Fibroblast of lung (primary cell): ENCODE measurements around the gene NOL12.

Experiments
- EZH2 ChIP-seq: IDR thresholded peaks from 2 replicates; pipeline ENCODE4 v1.5.1; 2012; ENCODE audit warnings: low read length, control low read depth, mild to moderate bottlenecking; ENCODE audit errors: missing control alignments
- TF ChIP-seq, protein P1 (sequence below), 2 donors: IDR thresholded peaks in 1 of 2; conservative IDR thresholded peaks in 1 of 2; 1 replicate in 1 of 2; 2 replicates in 1 of 2; pipeline ENCODE4 v1.5.1; 2011 to 2012; ENCODE audit warnings: low read length in 2 of 2, control low read depth in 1 of 2, inconsistent platforms in 1 of 2, low read depth in 1 of 2, mild to moderate bottlenecking in 1 of 2

GRCh38 chr22:37740455-37741311, 54.5 kb downstream of the NOL12 start:
- TF ChIP-seq, protein P1, sequence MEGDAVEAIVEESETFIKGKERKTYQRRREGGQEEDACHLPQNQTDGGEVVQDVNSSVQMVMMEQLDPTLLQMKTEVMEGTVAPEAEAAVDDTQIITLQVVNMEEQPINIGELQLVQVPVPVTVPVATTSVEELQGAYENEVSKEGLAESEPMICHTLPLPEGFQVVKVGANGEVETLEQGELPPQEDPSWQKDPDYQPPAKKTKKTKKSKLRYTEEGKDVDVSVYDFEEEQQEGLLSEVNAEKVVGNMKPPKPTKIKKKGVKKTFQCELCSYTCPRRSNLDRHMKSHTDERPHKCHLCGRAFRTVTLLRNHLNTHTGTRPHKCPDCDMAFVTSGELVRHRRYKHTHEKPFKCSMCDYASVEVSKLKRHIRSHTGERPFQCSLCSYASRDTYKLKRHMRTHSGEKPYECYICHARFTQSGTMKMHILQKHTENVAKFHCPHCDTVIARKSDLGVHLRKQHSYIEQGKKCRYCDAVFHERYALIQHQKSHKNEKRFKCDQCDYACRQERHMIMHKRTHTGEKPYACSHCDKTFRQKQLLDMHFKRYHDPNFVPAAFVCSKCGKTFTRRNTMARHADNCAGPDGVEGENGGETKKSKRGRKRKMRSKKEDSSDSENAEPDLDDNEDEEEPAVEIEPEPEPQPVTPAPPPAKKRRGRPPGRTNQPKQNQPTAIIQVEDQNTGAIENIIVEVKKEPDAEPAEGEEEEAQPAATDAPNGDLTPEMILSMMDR (conservative IDR thresholded peaks at IDR 0.05 in 1 of 2, IDR thresholded peaks at IDR 0.05 in 1 of 2; ENCODE audit: low read depth in 1 of 2, low read length in 2 of 2) = no peak
- no peak for TF ChIP-seq EZH2
